HS-5 (cell line): ENCODE data around the gene CLASP2.
"Not testable (repeated sequence)": the region's sequence is repeated elsewhere in the genome, so short reads cannot be mapped to it uniquely, and the experiment has no call there.

ENCODE experiments used
- DNase-seq: peaks from one replicate; pipeline ENCODE4 v3.0.0-alpha.2; 2012; ENCODE audit warnings: low read depth

CLASP2 gene

DNA sequence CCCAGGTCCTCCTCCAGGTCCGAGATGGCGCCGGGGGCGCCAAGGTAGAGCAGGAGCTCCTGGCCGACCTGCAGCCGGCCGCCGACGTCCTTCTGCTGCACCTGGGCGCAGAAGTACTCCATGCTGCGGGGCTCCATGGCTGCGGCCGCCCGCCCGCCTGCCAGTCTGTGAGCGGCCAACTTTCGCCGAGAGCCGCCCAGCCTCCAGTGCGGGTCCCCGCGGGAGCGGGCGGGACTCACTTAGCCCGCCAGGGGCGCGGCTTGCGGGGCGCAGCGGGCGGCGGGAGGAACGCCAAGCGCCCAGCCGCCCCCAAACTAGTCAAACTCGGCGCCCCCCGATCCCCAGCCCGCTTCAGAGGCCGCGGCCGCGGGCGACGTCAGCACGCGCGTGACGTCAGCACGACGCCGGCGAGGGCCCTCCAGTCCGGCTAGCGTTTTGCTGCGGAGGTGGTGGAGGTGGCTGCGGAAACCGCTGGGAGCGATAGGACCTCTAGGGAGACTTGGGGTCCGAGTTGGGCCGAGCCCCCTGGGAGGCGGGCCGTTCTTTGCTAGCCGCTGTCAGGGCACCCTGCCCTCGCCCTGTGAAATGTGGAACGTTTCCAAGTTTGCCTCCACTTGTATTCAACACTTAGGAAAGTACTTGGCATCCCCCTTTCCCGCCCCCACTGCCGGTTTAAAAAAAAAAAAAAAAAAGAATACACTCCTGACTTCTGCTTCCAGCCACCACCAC, at the start of gene CLASP2:
Gene CLASP2, minus strand, starts transcription at position 389 of the 729 bp plus-strand sequence. Its CDS starts 252 bp downstream, at position 137.
- peak; percentile 46 for DNase-seq

- peak; percentile 63 for DNase-seq
Observed at GRCh38 chr3:33758864-33759263, 40.8 kb upstream of the CLASP2 start.

DNA sequence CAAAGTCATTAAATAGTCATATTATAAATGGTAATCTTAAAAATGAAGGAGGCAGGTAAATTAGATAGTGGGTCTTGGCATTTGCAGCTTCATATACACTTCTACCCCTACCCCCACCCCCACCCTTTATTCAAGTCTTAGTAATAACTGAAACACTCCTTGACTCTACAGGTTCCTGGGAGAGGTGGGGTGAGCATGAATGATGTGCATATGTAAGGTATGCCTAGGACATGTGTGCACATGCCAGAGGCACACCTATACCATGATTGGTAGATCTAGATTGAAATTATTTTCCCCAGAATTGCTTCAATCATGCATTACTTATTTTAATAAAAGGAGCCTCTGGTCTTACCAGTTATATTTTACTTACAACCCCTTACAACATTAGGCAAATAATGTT, 40.2 kb upstream of the CLASP2 start:
- no peak for DNase-seq

DNA sequence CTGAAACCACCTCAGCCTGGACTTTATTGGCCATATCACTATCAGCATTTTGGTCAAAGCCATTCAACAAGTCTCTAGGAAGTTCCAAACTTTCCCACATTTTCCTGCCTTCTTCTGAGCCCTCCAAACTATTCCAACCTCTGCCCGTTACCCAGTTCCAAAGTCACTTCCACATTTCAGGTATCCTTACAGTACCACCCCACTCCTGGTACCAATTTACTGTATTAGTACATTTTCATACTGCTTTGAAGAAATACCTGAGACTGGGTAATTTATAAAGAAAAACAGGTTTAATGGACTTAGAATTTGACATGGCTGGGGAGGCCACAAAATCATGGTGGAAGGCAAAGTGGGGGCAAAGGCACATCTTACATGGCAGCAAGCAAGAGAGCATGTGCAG, 36.3 kb upstream of the CLASP2 start:
- not testable (repeated sequence) for DNase-seq

GRCh38 chr3:33751336-33751735, 33.3 kb upstream of the CLASP2 start:
- DNase-seq, result no peak

DNA sequence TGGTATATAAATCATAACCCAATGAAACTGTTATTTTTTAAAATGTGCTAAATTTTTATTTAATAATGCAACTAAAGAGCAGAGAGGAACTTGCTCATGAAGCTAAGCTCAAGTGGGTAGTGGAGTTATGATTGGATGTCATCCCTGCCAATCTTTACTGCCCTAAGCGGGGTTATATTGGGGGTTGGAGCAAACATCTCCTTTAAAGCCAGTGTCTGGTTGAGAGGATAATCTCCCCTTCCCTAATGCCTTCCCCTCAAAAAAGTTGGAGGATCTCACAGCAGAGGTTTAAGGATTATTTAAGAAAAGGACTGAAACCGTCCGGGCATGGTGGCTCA, 32.1 kb upstream of the CLASP2 start:
- no peak for DNase-seq

- DNase-seq, result peak; percentile 78
Observed at GRCh38 chr3:33749546-33750210, 31.6 kb upstream of the CLASP2 start.

DNA sequence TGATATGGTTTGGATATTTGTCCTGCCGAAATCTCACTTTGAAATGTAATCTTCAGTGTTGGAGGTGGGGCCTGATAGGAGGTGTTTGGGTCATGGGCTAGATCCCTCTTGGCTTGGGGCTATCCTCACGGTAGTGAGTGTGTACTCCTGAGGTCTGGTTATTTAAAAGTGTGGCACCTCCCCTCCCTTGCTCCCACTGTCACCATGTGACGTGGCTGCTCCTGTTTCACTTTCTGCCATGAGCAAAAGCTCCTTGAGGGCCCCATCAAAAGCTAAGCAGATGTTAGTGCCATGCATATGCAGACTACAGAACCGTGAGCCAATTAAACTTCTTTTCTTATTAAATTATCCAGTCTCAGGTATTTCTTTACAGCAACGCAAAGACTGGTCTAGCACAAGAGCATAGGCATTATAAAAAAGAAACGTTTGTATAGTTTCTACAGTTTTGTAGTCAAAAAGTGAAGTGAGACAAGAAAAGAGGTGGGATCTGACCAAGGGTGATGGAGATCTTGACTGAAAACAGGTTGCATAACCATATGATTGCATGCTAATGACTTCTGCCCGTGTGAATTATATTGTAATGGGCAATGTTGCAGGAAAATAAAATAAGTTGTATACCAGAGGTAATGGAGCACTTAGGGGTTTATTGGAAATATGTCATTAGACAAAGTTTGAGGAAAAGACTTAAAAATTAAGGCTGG, 28.5 kb upstream of the CLASP2 start:
- no peak for DNase-seq

- no peak for DNase-seq
Observed at GRCh38 chr3:33737146-33737545, 19.1 kb upstream of the CLASP2 start.

DNA sequence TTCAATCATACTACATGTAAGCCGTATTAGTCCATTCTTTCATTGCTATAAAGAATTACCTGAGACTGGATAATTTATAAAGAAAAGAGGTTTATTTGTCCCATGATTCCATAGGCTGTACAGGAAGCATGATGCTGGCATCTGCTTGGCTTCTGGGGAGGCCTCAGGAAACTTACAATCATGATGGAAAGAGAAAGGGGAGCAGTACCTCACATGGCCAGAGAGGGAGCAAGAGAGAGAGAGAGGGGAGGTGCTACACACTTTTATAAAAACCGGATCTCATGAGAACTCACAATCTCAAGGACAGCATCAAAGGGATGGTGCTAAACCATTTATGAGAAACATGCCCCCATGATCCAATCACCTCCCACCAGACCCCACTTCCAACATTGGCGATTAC, 14.3 kb upstream of the CLASP2 start:
- DNase-seq, result no peak

DNA sequence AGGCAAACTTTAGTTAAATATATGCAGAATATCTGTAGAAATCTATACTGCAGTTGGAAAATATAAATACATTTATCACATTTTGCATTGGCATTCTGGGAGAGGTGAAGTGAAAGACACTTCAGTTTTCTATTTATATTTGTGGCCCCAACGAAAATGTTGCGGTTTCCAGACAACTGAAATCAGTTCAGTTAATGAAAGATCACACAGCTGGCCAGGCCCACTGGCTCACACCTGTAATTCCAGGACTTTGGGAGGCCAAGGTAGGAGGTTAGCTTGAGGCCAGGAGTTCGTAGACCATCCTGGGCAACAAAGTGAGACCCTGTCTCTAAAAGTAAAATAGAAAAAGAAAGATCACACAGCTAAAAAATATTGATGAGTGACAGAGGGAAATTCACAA, 11.9 kb upstream of the CLASP2 start:
- DNase-seq, result no peak

DNA sequence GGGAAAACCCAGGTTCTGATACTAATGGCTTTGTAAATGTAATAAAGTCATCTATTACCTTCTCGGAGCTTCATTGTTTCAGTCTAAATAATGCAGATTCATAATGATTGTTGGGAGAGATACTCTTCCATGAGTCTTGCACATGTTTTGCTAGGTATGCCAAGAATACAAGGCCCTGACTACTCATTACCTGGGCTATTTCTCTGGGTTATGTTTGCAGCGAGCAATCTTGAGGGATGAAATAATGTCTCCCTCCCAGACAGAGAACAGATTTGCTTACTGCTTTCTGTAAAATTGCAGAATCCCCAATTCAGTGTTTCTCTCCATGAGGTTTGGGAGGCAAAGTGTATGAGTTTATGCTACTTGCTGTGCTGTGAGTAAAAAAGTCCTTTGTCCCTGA, 6.2 kb upstream of the CLASP2 start:
- no peak for DNase-seq

- no peak for DNase-seq
Observed at GRCh38 chr3:33722626-33723370, 4.7 kb upstream of the CLASP2 start.

DNA sequence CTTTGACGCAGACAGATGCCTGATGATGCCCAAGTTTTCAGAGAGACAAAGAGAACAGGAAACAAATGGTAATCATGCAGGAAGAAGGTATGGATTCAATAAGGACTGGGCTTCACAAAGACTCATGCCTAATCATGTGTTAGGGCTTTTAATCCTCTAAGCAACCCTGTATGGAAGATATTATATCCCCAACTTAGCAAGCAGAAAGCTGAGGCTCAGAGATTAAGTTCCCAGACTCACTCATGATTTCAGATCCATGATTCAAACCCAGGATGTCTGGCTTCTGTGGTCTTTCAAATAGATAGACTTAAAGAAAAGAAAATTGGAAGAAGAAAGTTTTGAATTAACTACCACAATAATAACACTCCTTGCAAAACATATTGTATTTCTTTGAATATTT, 4.1 kb upstream of the CLASP2 start:
- DNase-seq, result no peak

DNA sequence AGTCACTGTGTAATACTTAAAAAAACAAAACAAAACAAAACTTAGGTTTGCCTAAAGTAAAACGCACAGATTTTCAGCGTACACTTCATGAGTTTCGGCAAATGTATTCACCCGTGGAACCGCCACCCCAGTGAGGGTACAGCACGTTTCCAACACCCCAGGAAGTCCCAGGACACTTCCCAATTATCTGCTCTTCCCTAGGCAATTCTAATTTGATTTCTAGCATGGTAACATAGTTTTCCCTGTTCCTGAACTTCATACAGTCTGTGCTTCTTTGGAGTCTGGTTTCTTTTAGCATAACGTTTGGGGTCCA, 497 bp upstream of the CLASP2 start:
- DNase-seq, result no peak

- peak; percentile 26 for DNase-seq
Observed at GRCh38 chr3:33717616-33717865, 513 bp downstream of the CLASP2 start.

DNA sequence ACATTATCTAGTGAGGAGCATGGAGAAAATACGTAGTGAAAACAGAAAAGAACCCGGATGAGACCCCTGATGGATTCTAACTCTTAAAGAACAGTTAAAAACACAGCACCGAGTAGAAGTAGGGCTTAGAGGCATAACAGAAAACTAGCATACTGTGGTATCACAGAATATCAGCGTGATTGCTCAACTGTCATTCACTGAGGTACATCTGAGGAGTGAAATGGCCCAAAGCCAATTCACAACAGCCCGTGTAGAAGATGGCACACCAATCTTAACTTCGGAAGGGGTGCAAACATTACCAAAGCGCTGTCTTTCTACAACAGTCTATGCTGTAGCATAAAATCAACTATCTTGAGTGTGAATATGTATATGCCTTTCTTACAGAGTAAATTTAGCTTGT, 1.8 kb downstream of the CLASP2 start:
- DNase-seq, result no peak

GRCh38 chr3:33711100-33711499, 7.0 kb downstream of the CLASP2 start:
- DNase-seq, result no peak

- DNase-seq, result no peak
Observed at GRCh38 chr3:33706056-33706455, 12.0 kb downstream of the CLASP2 start.

DNA sequence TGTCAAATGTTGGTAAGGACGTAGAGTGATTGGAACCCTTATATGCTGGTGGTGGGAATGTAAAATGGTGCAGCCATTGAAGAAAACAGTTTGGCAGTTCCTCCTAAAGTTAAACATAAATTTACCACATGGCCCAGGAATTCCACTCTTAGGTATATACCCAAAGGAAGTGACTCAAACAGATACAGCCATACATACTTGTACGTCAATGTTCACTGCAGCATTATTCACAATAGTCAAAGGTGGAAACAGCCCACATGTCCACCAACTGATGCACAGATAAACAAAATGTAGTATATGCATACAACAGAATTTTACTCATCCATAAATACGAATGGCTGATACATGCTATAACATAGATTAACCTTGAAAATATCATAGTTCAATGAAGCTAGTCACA, 13.2 kb downstream of the CLASP2 start:
- DNase-seq, result no peak

- no peak for DNase-seq
Observed at GRCh38 chr3:33699275-33699674, 18.8 kb downstream of the CLASP2 start.

- DNase-seq, result no peak
Observed at GRCh38 chr3:33694944-33695343, 23.1 kb downstream of the CLASP2 start.

- DNase-seq, result no peak
Observed at GRCh38 chr3:33690341-33690740, 27.7 kb downstream of the CLASP2 start.
